KMS-11 (cell line): ENCODE results near the gene MAPK8IP2.

Experiments used
- H2AFZ ChIP-seq: fragments of 200-600 bp; sonication (generic); 2 replicates; pipeline ENCODE4 v1.6.1; 2016; ENCODE audit warnings: antibody characterized with exemption, mixed run types, low read depth
- H3K27ac ChIP-seq: fragments of 200-600 bp; sonication (generic); 2 replicates; pipeline ENCODE4 v1.6.1; 2016; ENCODE audit warnings: mild to moderate bottlenecking, mixed run types
- H3K27me3 ChIP-seq: fragments of 200-600 bp; sonication (generic); 2 replicates; pipeline ENCODE4 v1.6.1; 2017; ENCODE audit warnings: mild to moderate bottlenecking, low read depth, mixed run types, moderate library complexity; ENCODE audit not compliant: insufficient read depth
- H3K36me3 ChIP-seq: fragments of 200-600 bp; sonication (generic); 2 replicates; pipeline ENCODE4 v1.6.1; 2017; ENCODE audit warnings: mild to moderate bottlenecking, mixed run types; ENCODE audit not compliant: insufficient read depth
- H3K4me1 ChIP-seq: fragments of 200-600 bp; sonication (generic); 2 replicates; pipeline ENCODE4 v1.6.1; 2016; ENCODE audit warnings: mild to moderate bottlenecking, low read depth, mixed run types; ENCODE audit not compliant: poor library complexity, severe bottlenecking
- H3K4me2 ChIP-seq: fragments of 200-600 bp; sonication (generic); 2 replicates; pipeline ENCODE4 v1.7.0; 2016; ENCODE audit warnings: mild to moderate bottlenecking, mixed run types
- H3K4me3 ChIP-seq: fragments of 200-600 bp; sonication (generic); IDR thresholded peaks from 2 replicates; pipeline ENCODE4 v1.6.1; 2017; ENCODE audit warnings: low read depth, low read length, mixed read lengths; ENCODE audit not compliant: insufficient read depth
- H3K79me2 ChIP-seq: fragments of 200-600 bp; sonication (generic); 2 replicates; pipeline ENCODE4 v1.6.1; 2016; ENCODE audit warnings: low read depth, mixed run types; ENCODE audit not compliant: insufficient read depth
- H3K9ac ChIP-seq: fragments of 200-600 bp; sonication (generic); 2 replicates; pipeline ENCODE4 v1.6.1; 2016; ENCODE audit warnings: mild to moderate bottlenecking, mixed run types
- H4K20me1 ChIP-seq: fragments of 200-600 bp; sonication (generic); 2 replicates; pipeline ENCODE4 v1.6.1; 2016; ENCODE audit warnings: mild to moderate bottlenecking, mixed run types; ENCODE audit not compliant: insufficient read depth
- CTCF ChIP-seq: fragments of 200-600 bp; sonication (generic); conservative IDR thresholded peaks from 2 replicates; pipeline ENCODE4 v1.6.1; 2017; ENCODE audit warnings: low read depth, mild to moderate bottlenecking, antibody characterized with exemption, low read length, moderate library complexity, mixed read lengths

MAPK8IP2 gene

GRCh38 chr22:50585781-50586180, 14.8 kb upstream of the MAPK8IP2 start:
- Histone ChIP-seq H3K79me2 (no peaks in the 10 kb centered on the region), H3K36me3 (no peaks in the 10 kb centered on the region), H3K9ac (no peak overlapping the region), H3K27ac (no peak overlapping the region), H3K27me3 (no peaks in the 10 kb centered on the region; the same call in 1 of the 2 replicates), H4K20me1 (no peaks in the 10 kb centered on the region), H3K4me3 (no peak overlapping the region), H2AFZ (no peak overlapping the region), H3K4me1 (peaks cover 4% of the 10 kb centered on the region), H3K4me2 (no peak overlapping the region)
- no peak for TF ChIP-seq CTCF

GRCh38 chr22:50586416-50586815, 14.2 kb upstream of the MAPK8IP2 start:
- no peaks in the 10 kb centered on the region for H4K20me1 ChIP-seq
- H3K27me3 ChIP-seq, result no peaks in the 10 kb centered on the region; the same call in 1 of the 2 replicates
- peaks cover 3% of the 10 kb centered on the region for H3K4me1 ChIP-seq
- no peak overlapping the region for H3K4me2 ChIP-seq
- H2AFZ ChIP-seq, result no peak overlapping the region
- no peak overlapping the region for H3K4me3 ChIP-seq
- no peak for TF ChIP-seq CTCF
- no peak overlapping the region for H3K27ac ChIP-seq
- H3K79me2 ChIP-seq, result no peaks in the 10 kb centered on the region
- H3K36me3 ChIP-seq, result no peaks in the 10 kb centered on the region
- no peak overlapping the region for H3K9ac ChIP-seq

DNA sequence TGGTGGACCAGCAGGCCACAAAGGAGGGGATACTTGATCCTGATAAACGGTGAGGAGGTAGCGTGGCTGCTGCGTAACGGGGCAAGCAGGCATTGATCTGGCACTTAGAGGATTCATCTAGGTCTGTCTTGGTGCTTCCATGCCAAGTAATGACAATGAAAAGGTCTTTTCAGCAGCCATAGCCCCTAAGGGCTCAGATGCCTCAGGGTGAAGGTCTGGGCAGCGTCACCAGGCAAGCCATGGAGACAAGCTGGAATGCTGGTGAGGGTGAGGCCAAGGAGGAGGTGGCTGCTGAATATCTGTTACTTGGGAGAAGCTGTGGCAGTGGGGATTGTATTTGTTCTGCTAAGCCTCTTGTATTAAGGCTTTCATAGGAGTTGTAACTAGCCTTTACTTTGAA, 13.2 kb upstream of the MAPK8IP2 start:
- Histone ChIP-seq H3K27me3 (no peaks in the 10 kb centered on the region; the same call in 1 of the 2 replicates), H4K20me1 (no peaks in the 10 kb centered on the region), H3K36me3 (no peaks in the 10 kb centered on the region), H3K4me1 (no peaks in the 10 kb centered on the region), H3K79me2 (no peaks in the 10 kb centered on the region), H3K9ac (no peak overlapping the region), H2AFZ (no peak overlapping the region), H3K4me2 (no peak overlapping the region), H3K27ac (no peak overlapping the region), H3K4me3 (no peak overlapping the region)
- no peak for TF ChIP-seq CTCF

DNA sequence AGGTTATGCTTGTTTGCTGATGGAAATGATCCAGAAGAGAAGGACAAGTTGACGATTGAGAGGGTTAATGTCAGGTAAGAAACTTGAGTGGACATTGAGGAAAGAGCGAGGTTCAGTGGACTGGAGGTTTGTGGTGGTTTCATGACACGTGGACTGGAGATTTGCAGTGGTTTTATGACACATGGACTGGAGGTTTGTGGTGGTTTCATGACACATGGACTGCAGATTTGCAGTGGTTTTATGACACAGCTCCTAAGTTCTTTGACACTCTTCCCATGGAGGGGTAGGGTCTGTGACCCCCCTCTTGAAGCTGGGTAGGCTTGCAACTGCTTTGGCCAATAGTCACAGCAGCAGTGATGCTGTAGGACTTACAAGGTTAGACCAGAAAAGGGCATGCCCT, 5.4 kb upstream of the MAPK8IP2 start:
- H3K4me1 ChIP-seq, result no peaks in the 10 kb centered on the region
- H3K4me2 ChIP-seq, result no peak overlapping the region
- no peaks in the 10 kb centered on the region; the same call in 1 of the 2 replicates for H3K27me3 ChIP-seq
- no peaks in the 10 kb centered on the region for H4K20me1 ChIP-seq
- no peaks in the 10 kb centered on the region for H3K79me2 ChIP-seq
- H3K4me3 ChIP-seq, result no peak overlapping the region
- no peaks in the 10 kb centered on the region for H3K36me3 ChIP-seq
- TF ChIP-seq CTCF, result no peak
- H2AFZ ChIP-seq, result no peak overlapping the region
- no peak overlapping the region for H3K27ac ChIP-seq
- H3K9ac ChIP-seq, result no peak overlapping the region
